Stimulated activated CD4-positive, alpha-beta T cell treated with anti-CD3 and anti-CD28 coated beads, Interleukin-4, amount 100 ng/mL, for 1 hour (primary cell): Measurements from ENCODE around the gene STAT2.
"Not testable (repeated sequence)": the region's sequence is repeated elsewhere in the genome, so short reads cannot be mapped to it uniquely, and the experiment has no call there.

ENCODE experiments used
- DNase-seq: peaks from one replicate; pipeline ENCODE4 v3.0.0-alpha.2; 2020

The STAT2 gene

GRCh38 chr12:56324206-56324605 lies 35.7 kb downstream of the STAT2 start:
- no peak for DNase-seq

GRCh38 chr12:56321610-56322009 lies 38.3 kb downstream of the STAT2 start:
- DNase-seq: not testable (repeated sequence)

GRCh38 chr12:56321027-56321426 lies 38.9 kb downstream of the STAT2 start:
- DNase-seq: no peak

- no peak for DNase-seq
Measured at GRCh38 chr12:56317675-56318074, 42.2 kb downstream of the STAT2 start.

GRCh38 chr12:56315622-56316473 lies 44.1 kb downstream of the STAT2 start, which contains the start of gene CNPY2:
CNPY2 (minus strand) TSS chr12:56315988; CDS start chr12:56315217, 771 bp downstream.
- DNase-seq: peak; percentile 91

GRCh38 chr12:56315249-56315621 lies 44.7 kb downstream of the STAT2 start:
- DNase-seq: no peak

GRCh38 chr12:56311003-56311402 lies 48.9 kb downstream of the STAT2 start:
- DNase-seq: no peak

GRCh38 chr12:56308714-56309113 lies 51.2 kb downstream of the STAT2 start:
- DNase-seq: no peak

GRCh38 chr12:56307221-56307965 lies 52.5 kb downstream of the STAT2 start:
- no peak for DNase-seq

GRCh38 chr12:56304872-56305590 lies 54.9 kb downstream of the STAT2 start:
- DNase-seq: no peak

GRCh38 chr12:56304276-56304675 lies 55.6 kb downstream of the STAT2 start:
- no peak for DNase-seq

- DNase-seq: no peak
Measured at GRCh38 chr12:56300644-56301464, 59.1 kb downstream of the STAT2 start.

- DNase-seq: peak; percentile 98
Measured at GRCh38 chr12:56299853-56300643, 59.9 kb downstream of the STAT2 start, which contains the start of gene CS. CS (minus strand) TSS chr12:56300330; CDS start chr12:56300201, 129 bp downstream.

- peak; percentile 27 for DNase-seq
Measured at GRCh38 chr12:56299308-56299852, 60.5 kb downstream of the STAT2 start.

- no peak for DNase-seq
Measured at GRCh38 chr12:56298828-56299227, 61.1 kb downstream of the STAT2 start.

GRCh38 chr12:56297400-56297799 lies 62.5 kb downstream of the STAT2 start:
- DNase-seq: no peak

- DNase-seq: no peak
Measured at GRCh38 chr12:56296295-56296694, 63.6 kb downstream of the STAT2 start.

- no peak for DNase-seq
Measured at GRCh38 chr12:56293795-56294194, 66.1 kb downstream of the STAT2 start.
